Suprapubic skin (tissue), 4 donors: ENCODE data around the gene LRFN4.

Source experiments
- CTCF ChIP-seq, 2 donors: fragments of 200-600 bp in 1 of 2; fragments of 450-650 bp in 1 of 2; sonication (generic) in 1 of 2; IDR thresholded peaks; one replicate each; pipeline ENCODE4 v1.5.1; 2016 to 2019; ENCODE audit warnings: antibody characterized with exemption in 2 of 2, mild to moderate bottlenecking in 1 of 2, moderate library complexity in 1 of 2
- EP300 ChIP-seq: sonication (generic); formaldehyde crosslinking; IDR thresholded peaks from one replicate; pipeline ENCODE4 v1.6.1; 2017; ENCODE audit warnings: antibody characterized with exemption
- POLR2A ChIP-seq, 2 donors: fragments of 450-650 bp; IDR thresholded peaks; one replicate each; pipeline ENCODE4 v1.6.1; 2017; ENCODE audit warnings: antibody characterized with exemption in 2 of 2, mild to moderate bottlenecking in 2 of 2, moderate library complexity in 2 of 2
- POLR2AphosphoS5 ChIP-seq, 3 donors: sonication (generic); formaldehyde crosslinking; IDR thresholded peaks; one replicate each; pipeline ENCODE4 v1.6.1; 2017; ENCODE audit warnings: antibody characterized with exemption in 3 of 3

GRCh38 chr11:66849501-66850234 is 7.2 kb upstream of the LRFN4 start:
- TF ChIP-seq EP300 (no peak), POLR2AphosphoS5 (IDR thresholded peaks at IDR 0.05) (no peak), CTCF (IDR thresholded peaks at IDR 0.05) (no peak), POLR2A (IDR thresholded peaks at IDR 0.05) (no peak)
